Fibroblast of skin of scalp (primary cell): ENCODE results near the gene ADAMTS3.
A peak's percentile ranks its signal among the peaks of the same experiment; 100 is the strongest.

Experiments
- DNase-seq: peaks from one replicate; pipeline ENCODE4 v3.0.0-alpha.2; 2013

Gene ADAMTS3

GRCh38 chr4:72394012-72394663 is 174.9 kb downstream of the ADAMTS3 start:
- DNase-seq, result no peak

DNA sequence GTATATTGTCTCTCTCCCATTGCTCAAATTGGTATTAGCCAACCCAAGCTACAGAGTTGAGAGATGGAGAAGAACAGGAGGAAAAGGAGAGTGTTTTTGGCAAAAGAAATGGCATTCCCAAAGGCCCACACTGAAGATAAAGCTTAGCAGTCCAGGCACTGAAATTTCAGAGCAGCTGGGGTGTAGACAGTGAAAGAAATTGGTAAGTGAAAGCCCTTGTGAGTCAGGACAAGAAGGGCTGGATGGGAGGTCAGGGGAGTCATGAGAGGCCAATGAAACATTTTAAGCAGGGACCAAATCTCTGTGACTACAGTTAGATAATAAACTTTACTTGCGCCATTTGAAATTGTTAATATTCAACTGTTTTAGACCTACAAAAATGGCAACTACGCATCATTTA is 177.7 kb downstream of the ADAMTS3 start:
- no peak for DNase-seq

DNA sequence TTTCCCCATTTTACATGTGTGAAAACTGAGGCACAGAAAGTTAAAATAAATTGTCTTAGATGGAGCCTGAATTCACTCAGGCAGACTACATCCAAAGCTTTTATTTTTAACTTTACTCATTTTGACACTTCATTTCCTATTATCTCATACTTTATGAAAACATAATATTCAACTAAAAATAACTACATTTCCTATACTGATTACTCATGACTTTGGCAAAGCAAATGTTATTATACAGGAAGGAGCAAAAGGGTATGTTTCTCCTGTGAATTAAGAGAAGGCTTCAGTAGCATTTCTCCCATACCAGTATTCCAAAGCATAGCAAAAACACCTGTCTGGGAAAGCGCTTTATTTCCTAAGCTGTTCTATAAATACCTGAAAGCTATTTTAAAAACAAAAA is 178.6 kb downstream of the ADAMTS3 start:
- DNase-seq, result peak; percentile 71

DNA sequence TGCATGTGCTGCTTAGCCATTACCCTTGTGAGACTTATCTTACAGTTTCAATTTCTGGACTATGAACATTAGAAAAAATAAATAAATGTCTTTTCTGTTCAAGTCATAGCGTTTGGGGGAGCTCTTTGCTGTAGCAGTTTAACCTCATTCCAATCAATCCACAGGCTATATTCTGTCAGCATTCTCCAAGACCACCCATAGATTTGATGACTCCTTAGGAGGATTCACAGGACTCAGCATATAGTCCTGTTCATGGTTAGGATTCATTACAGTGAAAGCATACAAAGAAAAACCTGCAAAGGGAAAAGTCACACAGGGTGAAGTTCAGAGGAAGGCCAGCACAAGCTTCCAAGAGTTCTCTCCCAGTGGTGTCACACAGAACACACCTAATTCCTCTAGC is 180.5 kb downstream of the ADAMTS3 start:
- DNase-seq, result peak; percentile 53

- DNase-seq, result no peak
These were observed 181.1 kb downstream of the ADAMTS3 start for GRCh38 chr4:72387959-72388358.

- DNase-seq, result no peak
These were observed 185.6 kb downstream of the ADAMTS3 start for GRCh38 chr4:72383439-72383838.

- no peak for DNase-seq
These were observed 190.1 kb downstream of the ADAMTS3 start for GRCh38 chr4:72378901-72379300.

GRCh38 chr4:72377491-72378194 is 191.4 kb downstream of the ADAMTS3 start:
- peak; percentile 83 for DNase-seq

DNA sequence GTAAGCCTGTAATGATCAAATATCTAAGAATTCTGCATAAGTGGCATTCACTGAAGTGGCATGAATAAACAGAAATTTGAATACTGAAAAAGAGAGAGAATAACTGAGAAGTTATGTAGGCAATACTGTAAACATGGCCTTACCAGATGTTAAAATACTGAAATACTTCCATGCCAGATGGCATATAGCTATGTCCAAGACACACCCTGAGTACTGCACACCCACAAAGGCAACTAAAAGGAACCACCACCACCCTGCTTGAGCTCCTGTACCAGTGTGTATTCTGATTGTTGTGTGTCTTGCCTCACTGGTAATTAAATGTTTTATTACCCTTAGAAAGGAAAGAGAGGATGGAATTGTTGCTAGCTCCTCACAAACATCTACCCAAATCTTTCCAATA is 192.1 kb downstream of the ADAMTS3 start:
- peak; percentile 45 for DNase-seq

DNA sequence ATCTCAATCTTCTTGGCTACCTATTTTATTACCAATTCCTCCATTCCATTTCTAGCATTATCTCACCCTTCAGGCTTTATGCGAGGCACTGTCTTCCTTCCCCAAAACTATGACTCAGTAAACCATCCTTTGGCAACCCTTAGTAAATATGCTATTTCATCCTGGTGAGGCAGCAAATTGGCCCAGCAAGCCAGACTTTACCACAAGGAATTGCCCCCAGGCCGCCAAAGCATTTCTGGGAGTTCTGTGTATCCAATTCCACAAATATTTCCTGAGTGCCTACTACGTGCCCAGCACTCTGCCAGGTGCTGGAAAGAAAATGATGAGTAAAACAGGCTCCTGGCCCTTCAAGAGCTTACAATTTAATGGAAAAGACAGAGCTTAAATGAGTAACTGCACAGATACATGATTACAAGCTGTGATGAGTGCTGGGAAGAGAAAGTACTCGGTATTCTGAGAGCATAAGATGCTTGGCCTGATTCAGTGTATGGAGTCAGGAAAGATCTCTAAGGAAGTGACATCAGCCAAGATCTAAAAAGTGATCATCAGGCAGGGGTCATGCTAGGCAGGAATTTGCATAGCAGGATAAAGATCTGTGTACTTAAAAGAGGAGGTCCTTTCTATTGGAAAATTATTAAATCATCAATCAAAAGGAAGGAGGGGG is 193.8 kb downstream of the ADAMTS3 start:
- peak; percentile 91 for DNase-seq

GRCh38 chr4:72374159-72374558 is 194.9 kb downstream of the ADAMTS3 start:
- no peak for DNase-seq

- peak; percentile 43 for DNase-seq
These were observed 202.4 kb downstream of the ADAMTS3 start for GRCh38 chr4:72366601-72367000.

DNA sequence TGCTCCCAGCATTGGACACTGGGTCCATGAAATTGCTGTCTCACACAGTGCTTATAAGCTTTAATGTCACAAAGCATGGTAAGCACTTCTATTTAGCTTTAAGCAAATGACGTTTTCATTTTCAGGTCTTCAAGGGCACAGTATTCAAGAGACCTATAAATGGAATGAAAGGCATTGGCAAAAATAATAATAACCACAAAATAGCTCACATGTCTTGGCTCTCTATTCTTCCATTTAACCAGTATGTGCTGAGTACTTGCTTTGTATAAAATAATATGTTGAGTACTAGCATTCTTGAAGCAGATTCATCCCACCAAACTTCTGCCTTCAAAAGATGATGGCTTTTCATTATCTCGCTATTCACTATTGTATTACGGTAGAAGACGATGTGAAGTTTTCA is 203.0 kb downstream of the ADAMTS3 start:
- no peak for DNase-seq

GRCh38 chr4:72365016-72365415 is 204.0 kb downstream of the ADAMTS3 start:
- DNase-seq, result no peak

DNA sequence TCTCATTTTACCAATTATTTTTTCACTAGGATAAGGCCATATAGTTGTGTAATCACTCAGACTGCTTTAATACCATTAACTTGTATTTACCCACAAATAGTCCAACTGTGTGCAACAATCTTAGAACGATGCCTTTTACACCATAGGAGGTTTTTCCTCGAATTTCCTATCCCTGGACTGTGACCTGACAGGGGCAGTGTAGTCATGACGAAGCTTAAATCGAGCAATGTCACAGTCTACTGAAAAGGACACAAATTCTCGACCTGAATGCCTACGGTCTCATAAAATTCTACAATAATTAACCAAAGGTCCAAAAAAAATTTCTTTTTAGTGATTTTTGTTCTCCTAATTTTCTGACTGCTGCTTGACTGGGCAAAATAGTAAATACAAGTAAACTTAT is 208.9 kb downstream of the ADAMTS3 start:
- no peak for DNase-seq

DNA sequence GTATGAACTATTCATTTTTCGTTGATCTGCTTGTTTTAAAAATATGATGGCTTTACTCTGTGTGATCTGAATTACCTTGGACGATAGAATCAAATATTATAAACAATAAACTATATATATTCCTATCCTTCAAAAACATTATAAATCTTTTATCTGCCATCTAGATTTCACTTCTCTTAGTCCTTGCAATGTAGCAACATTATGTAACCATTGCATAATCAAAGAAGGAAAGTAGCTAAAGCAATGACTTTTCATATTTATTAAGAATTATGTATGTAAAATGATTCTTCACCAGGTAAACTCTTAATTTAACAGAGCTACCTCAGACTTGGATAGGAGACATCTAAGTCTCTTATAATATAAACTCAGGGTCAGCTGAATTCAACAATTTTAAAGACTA is 210.5 kb downstream of the ADAMTS3 start:
- no peak for DNase-seq

- peak; percentile 31 for DNase-seq
These were observed 211.1 kb downstream of the ADAMTS3 start for GRCh38 chr4:72357908-72358307.

DNA sequence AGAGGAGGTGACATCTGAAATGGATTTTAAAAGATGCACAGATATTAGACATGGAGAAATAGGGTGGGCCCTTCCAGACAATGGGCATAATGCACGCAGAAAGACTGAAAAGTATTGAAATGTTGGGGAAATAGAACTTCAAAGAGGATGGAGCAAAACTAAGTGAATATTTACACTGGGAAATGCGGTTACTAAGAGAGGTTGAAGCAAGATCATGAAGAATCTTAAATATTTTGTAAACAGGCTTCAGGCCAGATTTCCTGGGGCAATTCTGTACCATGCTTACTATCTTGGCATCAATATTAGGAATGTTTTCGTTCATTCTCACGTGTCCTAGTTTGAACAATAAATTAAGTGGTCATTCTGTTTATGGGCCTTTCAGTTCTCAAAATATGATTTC is 216.3 kb downstream of the ADAMTS3 start:
- DNase-seq, result peak; percentile 23

DNA sequence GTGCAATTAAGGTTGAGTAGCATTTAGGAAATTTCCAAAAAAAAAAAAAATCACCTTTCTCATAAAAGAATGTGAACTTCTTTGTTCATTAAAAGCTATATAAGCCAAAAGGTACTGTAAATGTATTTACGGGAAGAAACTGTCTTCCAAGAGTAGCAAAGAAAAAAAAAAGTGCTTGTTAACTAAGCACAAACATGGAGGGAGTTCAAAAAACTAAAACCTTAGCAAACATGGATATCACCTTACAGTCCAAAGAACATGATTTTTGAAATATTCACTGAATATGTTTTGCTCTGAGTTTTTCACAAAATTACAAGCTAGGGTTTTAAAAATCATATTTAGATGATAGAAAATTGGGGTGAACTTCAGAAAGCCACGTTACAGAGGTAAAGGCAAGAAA is 217.5 kb downstream of the ADAMTS3 start:
- no peak for DNase-seq

DNA sequence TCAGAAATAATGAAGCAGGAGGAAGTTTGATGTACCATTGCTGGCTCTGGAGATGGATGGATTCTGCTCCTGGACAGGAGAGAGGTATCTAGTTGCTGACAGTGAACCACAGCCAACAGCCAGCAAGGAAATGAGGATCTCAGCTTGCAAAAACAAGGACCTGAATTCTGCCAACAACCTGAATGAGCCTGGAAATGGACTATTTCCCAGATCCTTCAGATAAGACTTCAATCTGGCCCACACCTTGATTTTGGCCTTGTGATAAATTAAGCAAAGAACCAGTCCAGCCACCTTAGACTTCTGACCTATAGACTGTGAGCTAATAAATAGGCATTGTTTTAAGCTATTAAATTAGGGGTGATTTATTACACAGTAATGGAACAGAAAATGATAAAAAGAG is 220.3 kb downstream of the ADAMTS3 start:
- DNase-seq, result no peak

DNA sequence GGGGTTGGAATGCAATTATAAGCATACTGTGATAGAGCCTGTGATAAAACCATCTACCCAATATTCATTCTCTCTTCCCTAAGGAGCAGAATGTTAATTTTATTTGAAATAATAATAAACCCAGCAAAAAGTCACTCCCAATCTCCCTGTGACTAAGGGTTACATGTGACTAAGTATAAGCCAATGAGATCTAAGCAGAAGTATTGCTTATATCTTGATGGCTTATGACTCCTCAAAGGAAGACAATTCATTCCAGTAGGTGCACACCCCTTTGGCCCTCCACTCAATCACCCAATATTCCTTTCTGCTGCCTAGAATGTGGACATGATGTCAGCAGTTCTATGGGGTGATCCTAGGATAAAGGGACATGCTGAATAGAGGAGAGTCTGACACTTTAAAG is 224.6 kb downstream of the ADAMTS3 start:
- no peak for DNase-seq

GRCh38 chr4:72341432-72341820 is 227.6 kb downstream of the ADAMTS3 start:
- DNase-seq, result no peak

DNA sequence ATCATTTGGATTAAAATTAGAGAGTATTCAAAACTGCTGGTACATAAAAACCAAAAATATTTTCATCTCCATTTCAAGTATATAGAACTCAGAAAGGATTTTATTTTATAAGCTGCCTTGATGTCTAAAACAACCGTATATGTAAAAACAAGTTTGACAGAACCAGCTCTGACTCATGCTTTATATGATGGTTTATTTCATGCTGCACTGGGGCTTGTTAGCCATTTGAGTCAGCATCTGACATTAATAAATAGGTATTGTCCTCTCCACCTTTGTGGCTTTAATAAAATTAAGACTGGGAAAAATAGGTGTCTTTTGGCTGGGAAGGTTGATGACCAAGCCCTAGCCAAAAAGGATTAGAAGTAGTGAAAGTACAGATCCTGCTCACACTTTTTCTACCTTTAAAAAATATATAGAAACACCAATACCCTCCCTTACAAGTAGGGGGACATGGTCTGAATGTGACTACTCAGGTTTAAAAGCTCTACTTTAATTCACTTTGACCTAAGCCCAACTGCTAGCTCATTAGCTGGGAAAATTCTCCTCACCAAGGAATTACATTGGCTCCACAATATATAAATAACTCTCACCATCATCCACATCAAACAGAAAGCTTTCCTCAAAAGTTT is 228.1 kb downstream of the ADAMTS3 start:
- DNase-seq, result no peak

DNA sequence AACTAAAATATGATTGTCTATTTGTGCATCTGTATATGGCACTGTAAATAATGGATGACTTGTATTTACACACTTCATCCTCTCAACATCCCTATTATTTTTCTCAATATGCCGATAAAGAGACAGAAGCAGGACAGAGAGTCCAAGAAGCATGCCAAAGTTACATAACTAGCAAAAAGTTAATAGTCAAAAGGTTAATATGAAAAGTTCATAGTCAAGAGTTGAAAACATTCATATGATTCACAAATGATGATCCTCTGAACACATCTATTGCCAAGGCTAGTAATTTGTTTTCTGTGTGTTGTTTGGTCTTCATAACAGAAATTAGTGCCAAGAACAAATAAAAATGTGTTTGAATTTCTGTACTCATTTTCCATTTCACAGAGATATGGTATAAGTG is 231.0 kb downstream of the ADAMTS3 start:
- DNase-seq, result no peak
